HUDEP-2 (cell line): ENCODE measurements around the gene LRRC3.
"Not testable (repeated sequence)": the region's sequence is repeated elsewhere in the genome, so short reads cannot be mapped to it uniquely, and the experiment has no call there.

Experiments
- DNase-seq, 76 experiments: peaks; one replicate each; lab custom pipeline; 2025; ENCODE audit not compliant: unreplicated experiment in 76 of 76; lab: John Stamatoyannopoulos, UW

LRRC3 gene

GRCh38 chr21:44454747-44455523 is at the start of gene LRRC3:
Gene LRRC3, plus strand, starts transcription at chr21:44455510. Its CDS starts 1,135 bp downstream, at chr21:44456645.
- DNase-seq: peak in 62 of 76 experiments; percentile 16 to 91 (median 68)

GRCh38 chr21:44405948-44406872 is 49.1 kb upstream of the LRRC3 start:
- DNase-seq: no peak

GRCh38 chr21:44406953-44407352 is 48.4 kb upstream of the LRRC3 start:
- DNase-seq: no peak

GRCh38 chr21:44407493-44407892 is 47.8 kb upstream of the LRRC3 start:
- DNase-seq: no peak

GRCh38 chr21:44408226-44408625 is 47.1 kb upstream of the LRRC3 start:
- no peak for DNase-seq

GRCh38 chr21:44413566-44414290 is 41.6 kb upstream of the LRRC3 start:
- DNase-seq: no peak

- no peak for DNase-seq
Measured at GRCh38 chr21:44414291-44415072, 40.8 kb upstream of the LRRC3 start.

GRCh38 chr21:44415073-44416025 is 40.0 kb upstream of the LRRC3 start:
- DNase-seq: no peak

GRCh38 chr21:44416193-44416592 is 39.1 kb upstream of the LRRC3 start:
- DNase-seq: no peak

GRCh38 chr21:44417621-44418107 is 37.6 kb upstream of the LRRC3 start:
- DNase-seq: not testable (repeated sequence)

- DNase-seq: no peak
Measured at GRCh38 chr21:44418108-44418875, 37.0 kb upstream of the LRRC3 start.

GRCh38 chr21:44418876-44419230 is 36.5 kb upstream of the LRRC3 start:
- DNase-seq: no peak

GRCh38 chr21:44419679-44420078 is 35.6 kb upstream of the LRRC3 start:
- no peak for DNase-seq

- DNase-seq: no peak
Measured at GRCh38 chr21:44420416-44421205, 34.7 kb upstream of the LRRC3 start.

- no peak for DNase-seq
Measured at GRCh38 chr21:44421901-44422840, 33.1 kb upstream of the LRRC3 start.

- no peak for DNase-seq
Measured at GRCh38 chr21:44423312-44423821, 31.9 kb upstream of the LRRC3 start.
